ENCODE data around the gene CTNND1.
A peak's percentile ranks its signal among the peaks of the same experiment; 100 is the strongest.
"Not testable (repeated sequence)": the region's sequence is repeated elsewhere in the genome, so short reads cannot be mapped to it uniquely, and the experiment has no call there.

The CTNND1 gene

GRCh38 chr11:57761301-57762234 is at the start of gene CTNND1:
TSS of gene CTNND1 (plus strand) at chr11:57761802. CDS start at chr11:57791479, 29,677 bp downstream.
- DNase-seq: no peak

- peak; percentile 89 for DNase-seq
Observed at GRCh38 chr11:57712256-57713150, 49.1 kb upstream of the CTNND1 start, which contains the start of gene TMX2. TSS of gene TMX2 (plus strand) at chr11:57712593. CDS start at chr11:57712619, 26 bp downstream.

GRCh38 chr11:57713835-57714234 is 47.8 kb upstream of the CTNND1 start:
- no peak for DNase-seq

- not testable (repeated sequence) for DNase-seq
Observed at GRCh38 chr11:57716726-57717125, 44.9 kb upstream of the CTNND1 start.

GRCh38 chr11:57727185-57727584 is 34.4 kb upstream of the CTNND1 start:
- no peak for DNase-seq

- DNase-seq: no peak
Observed at GRCh38 chr11:57728829-57729228, 32.8 kb upstream of the CTNND1 start.

GRCh38 chr11:57729479-57729878 is 32.1 kb upstream of the CTNND1 start:
- no peak for DNase-seq

GRCh38 chr11:57732661-57733060 is 28.9 kb upstream of the CTNND1 start:
- DNase-seq: no peak

GRCh38 chr11:57735619-57736298 is 25.8 kb upstream of the CTNND1 start:
- DNase-seq: no peak

GRCh38 chr11:57741132-57742086 is 20.2 kb upstream of the CTNND1 start, which contains the start of gene SELENOH:
TSS of gene SELENOH (plus strand) at chr11:57741491. CDS start at chr11:57741596, 105 bp downstream.
- DNase-seq: peak; percentile 95

GRCh38 chr11:57742087-57742452 is 19.5 kb upstream of the CTNND1 start:
- DNase-seq: peak; percentile 63

- DNase-seq: no peak
Observed at GRCh38 chr11:57744357-57744756, 17.2 kb upstream of the CTNND1 start.

- DNase-seq: no peak
Observed at GRCh38 chr11:57745206-57745605, 16.4 kb upstream of the CTNND1 start.

- DNase-seq: no peak
Observed at GRCh38 chr11:57746920-57747319, 14.7 kb upstream of the CTNND1 start.

- DNase-seq: no peak
Observed at GRCh38 chr11:57751176-57751575, 10.4 kb upstream of the CTNND1 start.

- no peak for DNase-seq
Observed at GRCh38 chr11:57751676-57752253, 9.8 kb upstream of the CTNND1 start, which contains the start of gene BTBD18. TSS of gene BTBD18 (minus strand) at chr11:57751819. CDS start at chr11:57751188, 631 bp downstream.

GRCh38 chr11:57752954-57753353 is 8.6 kb upstream of the CTNND1 start:
- DNase-seq: no peak

GRCh38 chr11:57758174-57758573 is 3.4 kb upstream of the CTNND1 start:
- no peak for DNase-seq

GRCh38 chr11:57762235-57762861 is 746 bp downstream of the CTNND1 start:
- DNase-seq: no peak

GRCh38 chr11:57763568-57763967 is 2.0 kb downstream of the CTNND1 start:
- DNase-seq: no peak

- no peak for DNase-seq
Observed at GRCh38 chr11:57764021-57764420, 2.4 kb downstream of the CTNND1 start.

All from activated CD8-positive, alpha-beta memory T cell treated with anti-CD3 and anti-CD28 coated beads, Interleukin-2, amount 50 U/mL, for 48 hours (primary cell).